Measurements from ENCODE around the gene SEMA5B. TPM values are rescaled to one million over a fixed set of nuclear protein-coding genes. Genes with fewer than 3 reads are reported as not detected.

The SEMA5B gene
- total and polyA plus RNA-seq, 2 donors (not counting 1 experiment from before 2014, with no cell fraction given) = not detected

DNA sequence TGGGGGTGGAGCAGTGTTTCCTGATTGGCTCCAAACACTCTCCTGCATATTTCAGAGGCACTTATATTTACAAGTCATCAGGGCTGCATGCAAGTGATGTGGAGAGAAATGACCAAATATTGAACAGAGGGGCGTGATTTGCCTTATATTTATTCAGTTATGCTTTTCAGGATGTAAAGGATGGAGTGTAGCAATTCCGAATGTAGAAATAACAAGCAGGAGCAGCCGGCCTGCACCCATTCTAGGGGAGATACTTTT is 19.4 kb upstream of the SEMA5B start:
- Histone ChIP-seq H3K4me2 (replicated peaks; ENCODE audit: low read depth, low read length, poor library complexity, severe bottlenecking) (no peak overlapping the region), H3K4me1 (ENCODE audit: control insufficient read depth in 2 of 2, insufficient read depth in 2 of 2, low read length in 2 of 2) (no peaks in the 10 kb centered on the region), H4K20me1 (ENCODE audit: control insufficient read depth, insufficient read depth, low read length, poor library complexity, severe bottlenecking) (no peaks in the 10 kb centered on the region), H3K4me3 (ENCODE audit: control extremely low read depth in 1 of 5, extremely low read depth in 1 of 5, insufficient read depth in 1 of 5, low read depth in 2 of 5, low read length in 4 of 5) (no peak overlapping the region), H3K27ac (ENCODE audit: low read length in 2 of 2) (no peak overlapping the region), H3K79me2 (ENCODE audit: control insufficient read depth, insufficient read depth, low read length) (no peaks in the 10 kb centered on the region), H2AFZ (ENCODE audit: insufficient read depth, low read depth, low read length, poor library complexity, severe bottlenecking) (no peak overlapping the region), H3K9ac (ENCODE audit: low read length) (no peak overlapping the region), H3K36me3 (replicated peaks in 1 of 2; ENCODE audit: control extremely low read depth in 1 of 2, control insufficient read depth in 1 of 2, extremely low read depth in 1 of 2, insufficient read depth in 2 of 2, low read length in 1 of 2) (no peaks in the 10 kb centered on the region), H3K9me3 (ENCODE audit: control extremely low read depth in 1 of 3, control insufficient read depth in 2 of 3, insufficient read depth in 1 of 3, low read length in 2 of 3) (no peaks in the 10 kb centered on the region), H3K27me3 (replicated peaks in 1 of 4; ENCODE audit: control extremely low read depth in 1 of 4, control insufficient read depth in 3 of 4, insufficient read depth in 4 of 4, low read length in 3 of 4) (peaks cover 0 to 3% (median 1%) of the 10 kb centered on the region in 4 experiments)
- Mint-ChIP-seq H3K27ac (no peak overlapping the region), H3K9me3 (ENCODE audit: insufficient read depth) (no peaks in the 10 kb centered on the region), H3K27me3 (peaks cover 7% of the 10 kb centered on the region), H3K4me1 (no peaks in the 10 kb centered on the region), H3K4me3 (no peak overlapping the region)
- ATAC-seq (ENCODE audit: low read depth) (no peak), DNase-seq (no peak)
- CTCF ChIA-PET = no interaction called here
- 93% methylated on average over 3 of the region's 3 CpGs for WGBS (ENCODE audit: insufficient coverage)
- no peak for TF ChIP-seq EZH2 (IDR thresholded peaks at IDR 0.05; ENCODE audit: borderline replicate concordance, insufficient read depth, low read depth, low read length, poor library complexity, severe bottlenecking)
- TF ChIP-seq CTCF (IDR thresholded peaks at IDR 0.05) = no peak
- POLR2A ChIA-PET = interaction anchor here (0.6 kb wide), 1 partner anchor 18 kb away, joined by 4 read pairs; no protein-coding TSS in a partner anchor
- intact Hi-C loops (cut with micrococcal nuclease) = no loop called here

GRCh38 chr3:123046262-123047061 is 18.9 kb upstream of the SEMA5B start:
- no peak for DNase-seq
- Mint-ChIP-seq H3K27ac (no peak overlapping the region), H3K27me3 (peaks cover 7% of the 10 kb centered on the region), H3K4me1 (no peaks in the 10 kb centered on the region), H3K9me3 (ENCODE audit: insufficient read depth) (no peaks in the 10 kb centered on the region), H3K4me3 (no peak overlapping the region)
- H3K36me3 ChIP-seq (replicated peaks in 1 of 2; ENCODE audit: control extremely low read depth in 1 of 2, control insufficient read depth in 1 of 2, extremely low read depth in 1 of 2, insufficient read depth in 2 of 2, low read length in 1 of 2) = no peaks in the 10 kb centered on the region
- ChIA-PET CTCF (no interaction called here), POLR2A (interaction anchor here (0.6 kb wide), 1 partner anchor 17 kb away, joined by 4 read pairs; no protein-coding TSS in a partner anchor)
- H3K27ac ChIP-seq (ENCODE audit: low read length in 2 of 2) = no peak overlapping the region
- intact Hi-C loops (cut with micrococcal nuclease) = no loop called here
- H3K4me2 ChIP-seq (replicated peaks; ENCODE audit: low read depth, low read length, poor library complexity, severe bottlenecking) = no peak overlapping the region
- no peaks in the 10 kb centered on the region for H4K20me1 ChIP-seq (ENCODE audit: control insufficient read depth, insufficient read depth, low read length, poor library complexity, severe bottlenecking)
- TF ChIP-seq EZH2 (IDR thresholded peaks at IDR 0.05; ENCODE audit: borderline replicate concordance, insufficient read depth, low read depth, low read length, poor library complexity, severe bottlenecking) = no peak
- no peak for TF ChIP-seq CTCF (IDR thresholded peaks at IDR 0.05)
- H2AFZ ChIP-seq (ENCODE audit: insufficient read depth, low read depth, low read length, poor library complexity, severe bottlenecking) = no peak overlapping the region
- H3K9me3 ChIP-seq (ENCODE audit: control extremely low read depth in 1 of 3, control insufficient read depth in 2 of 3, insufficient read depth in 1 of 3, low read length in 2 of 3) = no peaks in the 10 kb centered on the region
- 81% methylated on average over 6 of the region's 10 CpGs for WGBS (ENCODE audit: insufficient coverage)
- no peak for ATAC-seq (ENCODE audit: low read depth)
- H3K4me1 ChIP-seq (ENCODE audit: control insufficient read depth in 2 of 2, insufficient read depth in 2 of 2, low read length in 2 of 2) = no peaks in the 10 kb centered on the region
- H3K79me2 ChIP-seq (ENCODE audit: control insufficient read depth, insufficient read depth, low read length) = no peaks in the 10 kb centered on the region
- no peak overlapping the region for H3K4me3 ChIP-seq (ENCODE audit: control extremely low read depth in 1 of 5, extremely low read depth in 1 of 5, insufficient read depth in 1 of 5, low read depth in 2 of 5, low read length in 4 of 5)
- no peak overlapping the region for H3K9ac ChIP-seq (ENCODE audit: low read length)
- H3K27me3 ChIP-seq (replicated peaks in 1 of 4; ENCODE audit: control extremely low read depth in 1 of 4, control insufficient read depth in 3 of 4, insufficient read depth in 4 of 4, low read length in 3 of 4) = peaks cover 0 to 3% (median under 1%) of the 10 kb centered on the region in 4 experiments
